ENCODE results near the gene PACSIN1.

PACSIN1 gene

GRCh38 chr6:34524971-34525370 lies 59.1 kb downstream of the PACSIN1 start:
- Histone ChIP-seq H4K20me1 (ENCODE audit: low read depth, low read length) (no peaks in the 10 kb centered on the region), H3K4me2 (ENCODE audit: low read depth, low read length, poor library complexity, severe bottlenecking) (no peak overlapping the region), H2AFZ (ENCODE audit: low read depth, low read length, severe bottlenecking) (no peak overlapping the region), H3K79me2 (ENCODE audit: insufficient read depth, low read length) (no peaks in the 10 kb centered on the region), H3K27ac (ENCODE audit: low read depth, low read length) (no peak overlapping the region), H3K36me3 (ENCODE audit: low read length) (no peaks in the 10 kb centered on the region), H3K9me3 (ENCODE audit: insufficient read depth, low read length) (no peaks in the 10 kb centered on the region), H3K9ac (ENCODE audit: low read length) (no peak overlapping the region), H3F3A (ENCODE audit: insufficient read depth) (no peaks in the 10 kb centered on the region), H3K4me3 (ENCODE audit: insufficient read depth, low read length, poor library complexity, severe bottlenecking) (no peak overlapping the region), H3K27me3 (ENCODE audit: low read length) (no peaks in the 10 kb centered on the region), H3K9me2 (replicated peaks; ENCODE audit: insufficient read depth, low read length) (no peaks in the 10 kb centered on the region)
- TF ChIP-seq EZH2phosphoT487 (conservative IDR thresholded peaks at IDR 0.05; ENCODE audit: low read length) (no peak), CTCF (IDR thresholded peaks at IDR 0.05; ENCODE audit: insufficient read depth, low read length, poor library complexity, severe bottlenecking) (no peak)

DNA sequence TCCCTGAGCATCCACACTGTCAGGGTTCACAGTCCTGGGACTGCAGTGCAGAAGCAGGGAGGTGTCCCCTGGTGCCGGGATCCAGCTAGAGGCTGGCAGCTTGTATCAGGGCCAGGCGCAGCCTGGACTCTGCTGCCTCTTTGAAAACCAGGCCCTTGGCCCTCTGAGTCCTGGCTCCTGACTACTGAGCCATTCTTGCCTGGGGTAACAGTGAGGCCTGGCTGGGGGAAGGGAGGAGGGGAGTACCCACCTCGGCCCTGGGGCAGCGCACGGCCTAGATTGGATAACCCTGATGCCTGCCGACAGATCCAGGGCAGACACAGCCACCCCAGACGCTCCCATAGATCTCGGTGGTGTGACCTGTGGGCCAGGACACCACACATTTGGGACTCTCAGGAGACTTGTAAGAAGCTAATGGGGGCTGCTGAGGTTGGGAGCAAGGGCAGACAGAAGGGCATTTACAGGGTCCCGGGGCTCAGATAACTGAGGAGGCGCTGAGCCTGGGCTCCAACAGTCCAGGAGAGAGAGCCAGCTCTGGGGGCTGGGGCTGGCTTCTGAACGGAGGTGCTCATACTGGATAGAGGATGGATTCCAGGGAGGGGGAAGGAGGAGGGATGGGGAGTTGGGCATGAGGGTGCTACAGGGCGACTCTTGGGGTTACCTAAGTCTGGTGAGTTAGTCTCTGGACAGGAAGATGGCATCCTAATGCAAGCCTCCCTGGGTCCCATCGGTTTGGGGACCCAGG lies 59.7 kb downstream of the PACSIN1 start:
- no peak overlapping the region for H3K27ac ChIP-seq (ENCODE audit: low read depth, low read length)
- H2AFZ ChIP-seq (ENCODE audit: low read depth, low read length, severe bottlenecking), result no peak overlapping the region
- no peaks in the 10 kb centered on the region for H4K20me1 ChIP-seq (ENCODE audit: low read depth, low read length)
- no peaks in the 10 kb centered on the region for H3K79me2 ChIP-seq (ENCODE audit: insufficient read depth, low read length)
- no peaks in the 10 kb centered on the region for H3K9me3 ChIP-seq (ENCODE audit: insufficient read depth, low read length)
- no peak overlapping the region for H3K4me3 ChIP-seq (ENCODE audit: insufficient read depth, low read length, poor library complexity, severe bottlenecking)
- H3K9ac ChIP-seq (ENCODE audit: low read length), result no peak overlapping the region
- no peak overlapping the region for H3K4me2 ChIP-seq (ENCODE audit: low read depth, low read length, poor library complexity, severe bottlenecking)
- H3K36me3 ChIP-seq (ENCODE audit: low read length), result no peaks in the 10 kb centered on the region
- H3F3A ChIP-seq (ENCODE audit: insufficient read depth), result no peaks in the 10 kb centered on the region
- H3K27me3 ChIP-seq (ENCODE audit: low read length), result no peaks in the 10 kb centered on the region
- H3K9me2 ChIP-seq (replicated peaks; ENCODE audit: insufficient read depth, low read length), result no peaks in the 10 kb centered on the region
- TF ChIP-seq CTCF (IDR thresholded peaks at IDR 0.05; ENCODE audit: insufficient read depth, low read length, poor library complexity, severe bottlenecking) (no peak), EZH2phosphoT487 (conservative IDR thresholded peaks at IDR 0.05; ENCODE audit: low read length) (no peak)

GRCh38 chr6:34526241-34526972 lies 60.5 kb downstream of the PACSIN1 start:
- no peaks in the 10 kb centered on the region for H3K36me3 ChIP-seq (ENCODE audit: low read length)
- no peak overlapping the region for H2AFZ ChIP-seq (ENCODE audit: low read depth, low read length, severe bottlenecking)
- H3F3A ChIP-seq (ENCODE audit: insufficient read depth), result no peaks in the 10 kb centered on the region
- no peaks in the 10 kb centered on the region for H3K9me3 ChIP-seq (ENCODE audit: insufficient read depth, low read length)
- no peak overlapping the region for H3K9ac ChIP-seq (ENCODE audit: low read length)
- H3K9me2 ChIP-seq (replicated peaks; ENCODE audit: insufficient read depth, low read length), result no peaks in the 10 kb centered on the region
- H3K79me2 ChIP-seq (ENCODE audit: insufficient read depth, low read length), result no peaks in the 10 kb centered on the region
- H3K27ac ChIP-seq (ENCODE audit: low read depth, low read length), result no peak overlapping the region
- H3K4me2 ChIP-seq (ENCODE audit: low read depth, low read length, poor library complexity, severe bottlenecking), result peak overlapping the region; percentile 61
- TF ChIP-seq EZH2phosphoT487 (conservative IDR thresholded peaks at IDR 0.05; ENCODE audit: low read length) (no peak), CTCF (IDR thresholded peaks at IDR 0.05; ENCODE audit: insufficient read depth, low read length, poor library complexity, severe bottlenecking) (no peak)
- H3K27me3 ChIP-seq (ENCODE audit: low read length), result no peaks in the 10 kb centered on the region
- no peak overlapping the region for H3K4me3 ChIP-seq (ENCODE audit: insufficient read depth, low read length, poor library complexity, severe bottlenecking)
- H4K20me1 ChIP-seq (ENCODE audit: low read depth, low read length), result no peaks in the 10 kb centered on the region

Data from SU-DHL-6 (cell line).